ENCODE measurements around the gene TRIOBP.

DNA sequence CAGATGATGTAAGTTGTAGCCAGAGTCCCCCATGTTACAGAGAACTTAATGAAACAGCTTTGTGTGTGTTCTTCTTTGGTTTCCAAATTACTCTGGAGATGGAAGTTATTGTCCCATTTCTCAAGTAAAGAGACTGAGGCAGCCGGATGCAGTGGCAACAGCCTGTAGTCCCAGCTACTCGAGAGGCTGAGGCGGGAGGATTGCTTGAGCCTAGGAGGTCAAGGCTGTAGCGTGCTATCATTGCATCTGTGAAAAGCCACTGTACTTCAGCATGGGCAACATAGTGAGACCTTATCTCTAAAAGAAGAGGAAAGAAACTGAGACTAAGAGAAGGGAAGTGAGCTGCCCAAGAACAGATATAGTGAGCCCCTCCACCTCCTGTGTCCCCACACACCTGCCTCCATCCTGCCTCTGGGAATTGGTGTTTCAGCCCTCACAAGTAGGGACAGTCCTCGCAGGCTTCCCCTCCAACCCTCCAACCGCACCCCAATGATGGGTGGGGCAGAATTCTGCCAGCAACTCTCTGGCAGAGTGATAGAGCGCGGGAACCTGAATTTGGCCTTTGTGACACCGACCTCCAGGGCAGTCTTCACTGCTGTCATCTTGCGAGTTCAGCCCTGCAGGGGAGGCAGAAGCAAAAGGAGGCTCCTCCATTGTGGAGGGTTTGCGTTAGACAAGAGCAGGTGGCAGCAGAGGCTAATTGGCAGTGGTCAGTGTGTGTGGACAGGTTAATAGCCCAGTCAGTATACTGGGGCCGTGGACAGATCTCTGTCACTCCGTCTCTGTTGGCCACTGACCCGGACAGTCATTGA lies 36.7 kb upstream of the TRIOBP start:
- TF ChIP-seq, protein P1, sequence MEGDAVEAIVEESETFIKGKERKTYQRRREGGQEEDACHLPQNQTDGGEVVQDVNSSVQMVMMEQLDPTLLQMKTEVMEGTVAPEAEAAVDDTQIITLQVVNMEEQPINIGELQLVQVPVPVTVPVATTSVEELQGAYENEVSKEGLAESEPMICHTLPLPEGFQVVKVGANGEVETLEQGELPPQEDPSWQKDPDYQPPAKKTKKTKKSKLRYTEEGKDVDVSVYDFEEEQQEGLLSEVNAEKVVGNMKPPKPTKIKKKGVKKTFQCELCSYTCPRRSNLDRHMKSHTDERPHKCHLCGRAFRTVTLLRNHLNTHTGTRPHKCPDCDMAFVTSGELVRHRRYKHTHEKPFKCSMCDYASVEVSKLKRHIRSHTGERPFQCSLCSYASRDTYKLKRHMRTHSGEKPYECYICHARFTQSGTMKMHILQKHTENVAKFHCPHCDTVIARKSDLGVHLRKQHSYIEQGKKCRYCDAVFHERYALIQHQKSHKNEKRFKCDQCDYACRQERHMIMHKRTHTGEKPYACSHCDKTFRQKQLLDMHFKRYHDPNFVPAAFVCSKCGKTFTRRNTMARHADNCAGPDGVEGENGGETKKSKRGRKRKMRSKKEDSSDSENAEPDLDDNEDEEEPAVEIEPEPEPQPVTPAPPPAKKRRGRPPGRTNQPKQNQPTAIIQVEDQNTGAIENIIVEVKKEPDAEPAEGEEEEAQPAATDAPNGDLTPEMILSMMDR (IDR thresholded peaks at IDR 0.05; ENCODE audit: extremely low read depth in 1 of 2, insufficient read depth in 1 of 2, low read depth in 1 of 2, low read length in 2 of 2) = no peak
- TF ChIP-seq EZH2 (IDR thresholded peaks at IDR 0.05; ENCODE audit: borderline replicate concordance, low read depth, low read length, severe bottlenecking) = no peak
- TF ChIP-seq POLR2A (IDR thresholded peaks at IDR 0.05; ENCODE audit: low read depth, low read length) = no peak
- no peak for TF ChIP-seq POLR2AphosphoS5 (IDR thresholded peaks at IDR 0.05; ENCODE audit: insufficient read depth, low read depth, low read length)
- TF ChIP-seq FOS (IDR thresholded peaks at IDR 0.05; ENCODE audit: borderline replicate concordance, insufficient read depth, low read length) = no peak
- TF ChIP-seq MYC (IDR thresholded peaks at IDR 0.05; ENCODE audit: low read depth, low read length) = no peak
- TF ChIP-seq JUN (IDR thresholded peaks at IDR 0.05; ENCODE audit: borderline replicate concordance, insufficient read depth, insufficient read length, low read depth) = no peak

Data from endothelial cell of umbilical vein (primary cell).